ENCODE measurements around the gene MUC5B.
A peak's percentile ranks its signal among the peaks of the same experiment; 100 is the strongest.

Gene MUC5B

DNA sequence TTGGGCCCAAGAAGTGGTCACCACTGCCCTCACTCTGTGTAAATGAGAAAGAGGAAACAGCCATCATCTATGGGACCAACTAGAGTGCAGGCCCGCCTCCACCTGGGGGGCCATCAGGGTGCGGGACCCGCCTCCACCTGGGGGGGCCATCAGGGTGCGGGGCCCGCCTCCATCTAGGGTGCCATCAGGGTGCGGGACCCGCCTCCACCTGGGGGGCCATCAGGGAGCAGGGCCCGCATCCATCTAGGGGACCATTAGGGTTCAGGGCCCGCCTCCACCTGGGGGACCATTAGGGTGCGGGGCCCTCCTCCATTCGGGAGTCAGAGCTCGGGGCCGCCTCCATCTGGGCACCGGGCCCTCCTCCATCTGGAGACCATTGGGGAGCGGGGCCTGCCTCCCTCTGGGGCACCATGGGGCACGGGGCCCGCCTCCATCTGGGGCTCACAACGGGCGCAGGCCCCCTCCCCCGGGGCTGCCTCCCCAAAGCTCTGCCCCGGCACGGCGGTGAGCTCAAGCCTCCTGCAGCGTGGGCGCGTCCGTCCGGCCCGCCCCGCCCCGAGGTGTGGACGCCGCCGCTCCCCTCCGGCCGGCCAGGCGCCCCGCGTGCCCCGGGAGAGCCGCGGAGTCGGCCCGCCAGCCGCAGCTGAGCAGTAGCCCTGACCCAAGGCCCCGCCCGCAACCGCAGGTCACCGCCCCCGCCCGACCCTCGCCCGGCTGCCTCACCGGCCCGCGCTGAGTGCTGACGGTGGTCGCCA is 86.1 kb downstream of the MUC5B start:
- TF ChIP-seq, protein P1, sequence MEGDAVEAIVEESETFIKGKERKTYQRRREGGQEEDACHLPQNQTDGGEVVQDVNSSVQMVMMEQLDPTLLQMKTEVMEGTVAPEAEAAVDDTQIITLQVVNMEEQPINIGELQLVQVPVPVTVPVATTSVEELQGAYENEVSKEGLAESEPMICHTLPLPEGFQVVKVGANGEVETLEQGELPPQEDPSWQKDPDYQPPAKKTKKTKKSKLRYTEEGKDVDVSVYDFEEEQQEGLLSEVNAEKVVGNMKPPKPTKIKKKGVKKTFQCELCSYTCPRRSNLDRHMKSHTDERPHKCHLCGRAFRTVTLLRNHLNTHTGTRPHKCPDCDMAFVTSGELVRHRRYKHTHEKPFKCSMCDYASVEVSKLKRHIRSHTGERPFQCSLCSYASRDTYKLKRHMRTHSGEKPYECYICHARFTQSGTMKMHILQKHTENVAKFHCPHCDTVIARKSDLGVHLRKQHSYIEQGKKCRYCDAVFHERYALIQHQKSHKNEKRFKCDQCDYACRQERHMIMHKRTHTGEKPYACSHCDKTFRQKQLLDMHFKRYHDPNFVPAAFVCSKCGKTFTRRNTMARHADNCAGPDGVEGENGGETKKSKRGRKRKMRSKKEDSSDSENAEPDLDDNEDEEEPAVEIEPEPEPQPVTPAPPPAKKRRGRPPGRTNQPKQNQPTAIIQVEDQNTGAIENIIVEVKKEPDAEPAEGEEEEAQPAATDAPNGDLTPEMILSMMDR (IDR thresholded peaks at IDR 0.05; ENCODE audit: insufficient read depth, low read depth, low read length, missing control alignments) = no peak
- H3K4me3 ChIP-seq (ENCODE audit: low read depth, low read length) = peak overlapping the region; percentile 82
- DNase-seq (ENCODE audit: low read depth) = peak; percentile 13

DNA sequence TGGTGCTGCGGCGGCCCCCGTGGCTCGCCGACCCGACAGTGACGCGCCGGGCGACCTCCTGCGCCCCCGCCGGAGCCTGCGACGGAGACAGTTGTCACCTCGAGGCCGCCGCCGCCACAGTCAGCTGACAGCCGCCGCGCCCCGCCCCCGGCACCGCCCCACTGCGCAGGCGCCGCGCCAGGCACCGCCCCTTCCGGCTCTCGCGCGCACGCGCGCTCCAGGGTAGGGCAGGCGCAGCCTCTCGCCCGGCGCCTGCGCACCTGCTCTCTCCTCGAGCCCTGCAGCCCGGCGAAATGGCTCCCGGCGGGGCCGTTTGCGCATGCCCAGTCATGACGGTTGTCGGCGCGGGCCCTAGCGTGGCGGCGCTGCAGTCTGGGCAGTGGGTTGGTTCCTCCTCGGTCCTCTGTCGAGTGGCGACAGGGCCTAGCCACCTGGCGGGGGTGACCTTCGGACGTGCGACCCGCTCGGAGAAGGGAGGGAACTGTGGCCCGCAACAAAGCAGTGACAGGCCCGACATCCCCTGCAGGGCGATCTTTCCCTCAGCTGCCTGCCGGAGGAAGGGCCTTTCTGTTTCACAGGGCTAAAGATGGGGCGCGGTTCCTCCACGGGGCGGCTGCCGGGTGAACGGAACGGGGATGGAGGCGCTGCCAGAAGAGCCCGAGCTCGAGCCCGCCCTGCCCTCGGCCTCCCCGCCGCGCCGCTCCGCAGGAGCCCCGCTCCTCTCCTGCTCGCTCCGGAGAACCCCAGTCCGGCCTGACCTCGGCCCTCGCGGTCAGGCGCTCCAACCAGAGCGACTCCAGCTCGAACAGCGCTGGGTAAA is 86.8 kb downstream of the MUC5B start, which contains the start of gene TOLLIP:
Gene TOLLIP (minus strand): TSS at position 135 of the 820 bp plus-strand sequence. CDS start 134 bp downstream, at position 1.
- peak within 1 kb of the TSS; percentile 94 for H3K4me3 ChIP-seq (ENCODE audit: low read depth, low read length)
- TF ChIP-seq, protein P1 (IDR thresholded peaks at IDR 0.05; ENCODE audit: insufficient read depth, low read depth, low read length, missing control alignments) = peak; percentile 6
- DNase-seq (ENCODE audit: low read depth) = peak; percentile 96

DNA sequence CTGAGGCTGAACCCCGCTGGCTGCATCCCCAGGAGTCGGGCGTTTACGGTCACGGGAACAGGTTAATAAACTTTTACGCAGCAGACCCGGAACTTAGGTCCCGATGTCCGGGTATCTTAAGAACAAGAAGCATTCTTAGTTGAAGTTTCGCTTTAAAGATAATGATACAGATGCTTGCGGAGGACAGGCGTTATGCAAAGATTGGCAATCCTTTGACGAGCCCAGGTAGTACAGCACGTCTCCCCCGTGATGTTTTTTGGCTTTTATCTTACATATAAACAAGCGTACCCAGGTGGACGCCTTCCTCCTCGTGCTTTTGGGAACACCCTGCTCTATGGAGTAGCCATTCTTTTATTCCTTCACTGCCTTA is 87.4 kb downstream of the MUC5B start:
- TF ChIP-seq, protein P1 (IDR thresholded peaks at IDR 0.05; ENCODE audit: insufficient read depth, low read depth, low read length, missing control alignments) = no peak
- H3K4me3 ChIP-seq (ENCODE audit: low read depth, low read length) = peak overlapping the region; percentile 94
- DNase-seq (ENCODE audit: low read depth) = peak; percentile 47

DNA sequence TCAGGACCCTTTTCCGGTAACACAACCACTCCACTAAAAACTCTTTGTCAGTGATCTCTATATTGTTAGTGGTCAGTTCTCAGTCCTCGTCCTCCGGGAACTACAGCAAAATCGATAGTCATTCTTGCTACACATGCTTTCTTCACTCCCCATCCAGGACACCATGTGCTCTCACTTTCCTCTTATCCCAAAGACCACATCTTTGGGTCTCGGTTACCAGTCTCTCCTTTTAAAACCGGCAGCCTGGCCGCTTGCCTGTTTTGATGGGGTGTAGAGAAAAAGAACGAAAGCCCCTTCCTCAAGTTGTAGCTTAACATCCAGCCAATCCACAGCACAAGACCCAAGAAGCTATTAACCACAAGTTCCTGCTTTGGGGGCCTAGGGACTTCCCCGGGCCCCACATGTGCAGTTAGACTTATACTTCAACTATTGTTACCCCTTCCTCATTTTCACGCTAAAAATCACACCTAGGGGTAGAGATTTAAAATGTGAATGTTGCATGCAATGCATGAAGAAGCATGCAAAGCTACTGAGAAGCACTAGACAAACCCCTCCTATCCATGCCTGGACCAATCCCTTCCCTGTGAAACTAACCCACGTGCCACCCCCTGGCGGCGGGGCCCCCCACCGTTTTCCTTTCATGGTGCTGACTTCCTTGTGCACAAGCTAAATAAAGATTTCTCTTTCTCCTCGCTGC is 88.1 kb downstream of the MUC5B start:
- TF ChIP-seq, protein P1 (IDR thresholded peaks at IDR 0.05; ENCODE audit: insufficient read depth, low read depth, low read length, missing control alignments) = peak; percentile 6
- H3K4me3 ChIP-seq (ENCODE audit: low read depth, low read length) = peak overlapping the region; percentile 94
- DNase-seq (ENCODE audit: low read depth) = peak; percentile 75

Data from GM12865 (cell line).